CD4-positive, alpha-beta T cell treated with Interleukin-12 subunit alpha and Interleukin-12 subunit beta, for 1 hour (primary cell): ENCODE data around the gene PGA3.
"Not testable (repeated sequence)": the region's sequence is repeated elsewhere in the genome, so short reads cannot be mapped to it uniquely, and the experiment has no call there.

Source experiments
- DNase-seq: peaks from one replicate; pipeline ENCODE4 v3.0.0-alpha.2; 2020

Gene PGA3

GRCh38 chr11:61172356-61172755, 31.0 kb upstream of the PGA3 start:
- no peak for DNase-seq

- no peak for DNase-seq
Observed at GRCh38 chr11:61172888-61173287, 30.4 kb upstream of the PGA3 start.

- no peak for DNase-seq
Observed at GRCh38 chr11:61173456-61173855, 29.9 kb upstream of the PGA3 start.

- no peak for DNase-seq
Observed at GRCh38 chr11:61174273-61174672, 29.0 kb upstream of the PGA3 start.

- DNase-seq = no peak
Observed at GRCh38 chr11:61174949-61175348, 28.4 kb upstream of the PGA3 start.

GRCh38 chr11:61176446-61176845, 26.9 kb upstream of the PGA3 start:
- no peak for DNase-seq

GRCh38 chr11:61180205-61180604, 23.1 kb upstream of the PGA3 start:
- not testable (repeated sequence) for DNase-seq

GRCh38 chr11:61181489-61181888, 21.8 kb upstream of the PGA3 start:
- no peak for DNase-seq

GRCh38 chr11:61183645-61184044, 19.7 kb upstream of the PGA3 start:
- DNase-seq = no peak

GRCh38 chr11:61186504-61186903, 16.8 kb upstream of the PGA3 start:
- DNase-seq = no peak

- DNase-seq = peak; percentile 82
Observed at GRCh38 chr11:61187505-61188130, 15.7 kb upstream of the PGA3 start.

- no peak for DNase-seq
Observed at GRCh38 chr11:61189933-61190332, 13.4 kb upstream of the PGA3 start.

GRCh38 chr11:61193596-61193995, 9.7 kb upstream of the PGA3 start:
- DNase-seq = no peak

- DNase-seq = no peak
Observed at GRCh38 chr11:61194169-61194671, 9.1 kb upstream of the PGA3 start.

GRCh38 chr11:61194981-61195695, 8.2 kb upstream of the PGA3 start:
- no peak for DNase-seq

- DNase-seq = no peak
Observed at GRCh38 chr11:61195719-61196118, 7.6 kb upstream of the PGA3 start.

GRCh38 chr11:61198361-61198760, 5.0 kb upstream of the PGA3 start:
- DNase-seq = no peak

GRCh38 chr11:61198948-61199523, 4.3 kb upstream of the PGA3 start:
- no peak for DNase-seq

GRCh38 chr11:61201476-61201875, 1.8 kb upstream of the PGA3 start:
- no peak for DNase-seq

GRCh38 chr11:61203873-61204272, 558 bp downstream of the PGA3 start:
- not testable (repeated sequence) for DNase-seq

- not testable (repeated sequence) for DNase-seq
Observed at GRCh38 chr11:61204502-61205059, 1.3 kb downstream of the PGA3 start.

GRCh38 chr11:61207636-61208310, 4.5 kb downstream of the PGA3 start:
- DNase-seq = not testable (repeated sequence)

GRCh38 chr11:61210629-61211028, 7.3 kb downstream of the PGA3 start:
- DNase-seq = not testable (repeated sequence)
